ENCODE results near the gene KCNJ6. TPM values are rescaled to one million over a fixed set of nuclear protein-coding genes. Genes with fewer than 3 reads are reported as not detected.
"Not testable (repeated sequence)": the region's sequence is repeated elsewhere in the genome, so short reads cannot be mapped to it uniquely, and the experiment has no call there.

KCNJ6 gene
- total RNA-seq, 1 donor from 2014 or later: 4.4 TPM

DNA sequence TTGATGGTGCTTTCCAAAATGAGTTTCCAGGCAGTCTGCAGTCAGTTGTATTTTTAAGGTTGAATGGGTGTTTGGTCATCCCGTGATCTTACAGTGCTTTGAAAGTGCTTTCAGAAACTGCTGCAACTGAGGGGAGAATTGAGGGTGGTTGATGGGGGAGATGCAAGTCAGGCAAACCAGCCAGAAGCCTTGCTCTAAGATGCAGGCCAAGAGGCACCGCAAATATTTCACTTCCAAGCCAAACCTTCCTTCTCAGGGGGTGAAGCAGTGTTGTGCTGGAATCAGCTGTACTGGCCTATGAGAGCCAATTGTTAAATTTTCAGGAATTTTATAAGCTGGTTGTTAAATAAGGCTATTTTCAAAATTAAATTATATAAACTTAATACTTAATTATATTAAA lies 151.6 kb downstream of the KCNJ6 start:
- Mint-ChIP-seq H3K27ac (ENCODE audit: unreplicated experiment) (no peak overlapping the region), H3K9me3 (ENCODE audit: low read depth) (no peaks in the 10 kb centered on the region), H3K27me3 (ENCODE audit: low read depth) (no peaks in the 10 kb centered on the region), H3K36me3 (ENCODE audit: low read depth) (no peaks in the 10 kb centered on the region), H3K4me1 (ENCODE audit: low read depth) (peaks cover 26% of the 10 kb centered on the region), H3K4me3 (ENCODE audit: unreplicated experiment) (no peak overlapping the region)
- TF ChIP-seq, protein P1, sequence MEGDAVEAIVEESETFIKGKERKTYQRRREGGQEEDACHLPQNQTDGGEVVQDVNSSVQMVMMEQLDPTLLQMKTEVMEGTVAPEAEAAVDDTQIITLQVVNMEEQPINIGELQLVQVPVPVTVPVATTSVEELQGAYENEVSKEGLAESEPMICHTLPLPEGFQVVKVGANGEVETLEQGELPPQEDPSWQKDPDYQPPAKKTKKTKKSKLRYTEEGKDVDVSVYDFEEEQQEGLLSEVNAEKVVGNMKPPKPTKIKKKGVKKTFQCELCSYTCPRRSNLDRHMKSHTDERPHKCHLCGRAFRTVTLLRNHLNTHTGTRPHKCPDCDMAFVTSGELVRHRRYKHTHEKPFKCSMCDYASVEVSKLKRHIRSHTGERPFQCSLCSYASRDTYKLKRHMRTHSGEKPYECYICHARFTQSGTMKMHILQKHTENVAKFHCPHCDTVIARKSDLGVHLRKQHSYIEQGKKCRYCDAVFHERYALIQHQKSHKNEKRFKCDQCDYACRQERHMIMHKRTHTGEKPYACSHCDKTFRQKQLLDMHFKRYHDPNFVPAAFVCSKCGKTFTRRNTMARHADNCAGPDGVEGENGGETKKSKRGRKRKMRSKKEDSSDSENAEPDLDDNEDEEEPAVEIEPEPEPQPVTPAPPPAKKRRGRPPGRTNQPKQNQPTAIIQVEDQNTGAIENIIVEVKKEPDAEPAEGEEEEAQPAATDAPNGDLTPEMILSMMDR (IDR thresholded peaks at IDR 0.05): no peak
- DNase-seq (ENCODE audit: low spot score): no peak

GRCh38 chr21:37763298-37763697 lies 153.0 kb downstream of the KCNJ6 start:
- Mint-ChIP-seq H3K4me1 (ENCODE audit: low read depth) (peaks cover 21% of the 10 kb centered on the region), H3K27me3 (ENCODE audit: low read depth) (no peaks in the 10 kb centered on the region), H3K9me3 (ENCODE audit: low read depth) (no peaks in the 10 kb centered on the region), H3K36me3 (ENCODE audit: low read depth) (no peaks in the 10 kb centered on the region), H3K4me3 (ENCODE audit: unreplicated experiment) (no peak overlapping the region), H3K27ac (ENCODE audit: unreplicated experiment) (peak overlapping the region; percentile 45)
- TF ChIP-seq, protein P1 (IDR thresholded peaks at IDR 0.05): no peak
- DNase-seq (ENCODE audit: low spot score): no peak

GRCh38 chr21:37762606-37763005 lies 153.7 kb downstream of the KCNJ6 start:
- Mint-ChIP-seq H3K9me3 (ENCODE audit: low read depth) (no peaks in the 10 kb centered on the region), H3K4me1 (ENCODE audit: low read depth) (peaks cover 14% of the 10 kb centered on the region), H3K36me3 (ENCODE audit: low read depth) (no peaks in the 10 kb centered on the region), H3K4me3 (ENCODE audit: unreplicated experiment) (no peak overlapping the region), H3K27me3 (ENCODE audit: low read depth) (no peaks in the 10 kb centered on the region), H3K27ac (ENCODE audit: unreplicated experiment) (no peak overlapping the region)
- DNase-seq (ENCODE audit: low spot score): no peak
- TF ChIP-seq, protein P1 (IDR thresholded peaks at IDR 0.05): no peak

DNA sequence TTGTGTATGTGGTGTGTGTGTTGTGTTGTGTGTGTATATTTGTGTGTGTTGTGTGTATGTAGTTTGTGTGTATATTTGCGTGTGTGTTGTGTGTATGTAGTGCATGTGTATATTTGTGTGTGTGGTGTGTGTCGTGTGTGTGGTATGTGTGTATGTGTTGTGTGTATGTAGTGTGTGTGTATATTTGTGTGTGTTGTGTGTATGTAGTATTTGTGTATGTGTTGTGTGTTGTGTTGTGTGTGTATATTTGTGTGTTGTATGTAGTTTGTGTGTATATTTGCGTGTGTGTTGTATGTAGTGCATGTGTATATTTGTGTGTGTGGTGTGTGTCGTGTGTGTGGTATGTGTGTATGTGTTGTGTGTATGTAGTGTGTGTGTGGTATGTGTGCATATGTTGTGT lies 154.9 kb downstream of the KCNJ6 start:
- not testable (repeated sequence) for H3K4me1 Mint-ChIP-seq (ENCODE audit: low read depth); H3K9me3 Mint-ChIP-seq (ENCODE audit: low read depth); H3K4me3 Mint-ChIP-seq (ENCODE audit: unreplicated experiment); H3K36me3 Mint-ChIP-seq (ENCODE audit: low read depth); H3K27ac Mint-ChIP-seq (ENCODE audit: unreplicated experiment); DNase-seq (ENCODE audit: low spot score); H3K27me3 Mint-ChIP-seq (ENCODE audit: low read depth)

DNA sequence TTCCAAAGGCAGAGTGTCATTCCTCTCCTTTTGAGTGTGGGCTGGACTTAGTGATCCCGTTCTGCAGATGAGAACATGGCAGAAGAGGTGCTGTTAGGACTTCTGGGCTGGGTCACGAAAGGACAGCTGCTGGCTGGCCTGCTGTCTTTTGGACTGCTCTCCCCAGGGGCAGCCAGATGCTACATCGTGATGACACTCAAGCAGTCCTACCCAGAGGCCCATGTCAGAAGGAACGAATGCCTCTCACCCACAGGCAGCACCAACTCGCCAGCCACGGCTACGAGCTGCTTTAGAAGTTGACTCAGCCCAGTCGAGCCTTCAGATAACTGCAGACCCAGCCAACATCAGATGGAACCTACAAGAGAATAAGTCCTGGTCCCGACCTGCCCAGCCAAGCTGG lies 156.5 kb downstream of the KCNJ6 start:
- Mint-ChIP-seq H3K36me3 (ENCODE audit: low read depth) (no peaks in the 10 kb centered on the region), H3K9me3 (ENCODE audit: low read depth) (no peaks in the 10 kb centered on the region), H3K27ac (ENCODE audit: unreplicated experiment) (no peak overlapping the region), H3K27me3 (ENCODE audit: low read depth) (no peaks in the 10 kb centered on the region), H3K4me1 (ENCODE audit: low read depth) (peaks cover 7% of the 10 kb centered on the region), H3K4me3 (ENCODE audit: unreplicated experiment) (no peak overlapping the region)
- TF ChIP-seq, protein P1 (IDR thresholded peaks at IDR 0.05): no peak
- DNase-seq (ENCODE audit: low spot score): no peak

DNA sequence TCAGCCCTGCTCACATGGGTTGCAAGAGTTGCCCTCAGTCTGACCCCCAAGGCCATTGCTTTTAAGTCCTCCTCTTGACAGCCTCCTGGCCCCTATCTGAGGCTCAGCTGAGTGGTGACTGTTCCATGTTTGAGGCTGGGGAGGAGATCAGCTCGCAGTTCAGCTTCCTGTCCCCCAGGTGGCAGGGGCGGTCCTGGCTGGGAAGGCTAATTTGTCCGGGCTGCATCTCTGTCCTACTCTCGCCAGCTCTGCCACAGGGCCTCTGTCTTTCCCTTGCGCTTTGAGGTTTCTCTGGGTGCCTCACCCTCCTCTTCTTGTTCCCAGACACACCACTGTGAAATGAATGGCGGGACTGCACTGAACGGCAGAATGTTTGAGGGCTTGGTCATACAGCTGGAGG lies 157.3 kb downstream of the KCNJ6 start:
- Mint-ChIP-seq H3K27me3 (ENCODE audit: low read depth) (no peaks in the 10 kb centered on the region), H3K4me3 (ENCODE audit: unreplicated experiment) (no peak overlapping the region), H3K9me3 (ENCODE audit: low read depth) (no peaks in the 10 kb centered on the region), H3K27ac (ENCODE audit: unreplicated experiment) (peak overlapping the region; percentile 58), H3K36me3 (ENCODE audit: low read depth) (no peaks in the 10 kb centered on the region), H3K4me1 (ENCODE audit: low read depth) (peaks cover 5% of the 10 kb centered on the region)
- DNase-seq (ENCODE audit: low spot score): no peak
- TF ChIP-seq, protein P1 (IDR thresholded peaks at IDR 0.05): peak; percentile 82

All from chondrocyte (in vitro differentiated cells).